ENCODE measurements around the gene ZNF408.
"Not testable (repeated sequence)": the region's sequence is repeated elsewhere in the genome, so short reads cannot be mapped to it uniquely, and the experiment has no call there.

ZNF408 gene

DNA sequence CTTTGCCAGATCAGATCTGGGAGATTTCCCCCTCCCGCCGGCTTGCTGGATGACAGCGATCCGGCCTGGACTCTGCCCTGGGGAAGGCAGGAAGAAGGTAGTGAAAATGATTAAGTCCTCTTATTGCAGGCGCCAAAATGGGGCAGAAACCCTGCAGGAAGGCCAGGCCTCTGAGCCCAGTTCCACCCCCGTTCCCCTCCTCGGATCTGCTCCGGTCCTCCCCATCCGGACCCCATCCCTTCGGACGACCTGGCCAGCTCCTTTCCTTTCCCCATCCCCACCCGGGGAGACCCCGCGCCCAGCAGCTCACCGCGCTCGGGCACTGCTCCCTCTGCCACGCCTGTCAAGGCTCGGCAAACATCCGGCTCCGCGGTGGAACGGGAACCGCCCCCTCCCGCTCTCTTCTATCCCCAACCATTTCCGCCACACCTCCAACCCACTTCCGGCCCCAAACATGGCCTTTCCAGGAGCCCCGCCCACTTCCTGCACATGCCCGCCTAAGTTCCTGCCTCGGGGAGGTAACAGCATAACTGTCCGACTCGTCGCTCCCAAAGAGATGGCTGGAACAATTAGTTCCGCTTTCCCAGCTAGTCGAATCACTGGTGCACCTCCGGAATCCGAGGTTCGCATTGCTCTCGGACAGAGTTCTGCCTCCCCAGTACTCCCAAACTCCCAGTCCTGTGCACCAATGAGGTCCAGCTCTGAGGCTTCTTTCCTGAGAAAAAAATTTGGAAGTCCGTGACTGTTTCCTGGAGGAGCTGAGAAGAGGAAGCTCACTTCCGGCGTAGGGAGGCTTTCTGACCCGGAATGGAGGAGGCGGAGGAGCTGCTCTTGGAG lies at the start of gene ZNF408, which contains the start of gene ARHGAP1:
Gene ZNF408 (plus strand): TSS at position 791 of the 837 bp plus-strand sequence. CDS start 17 bp downstream, at position 808.
Gene ARHGAP1 (minus strand): TSS at position 379 of the 837 bp plus-strand sequence. CDS start 4,512 bp downstream, outside the sequence.
- peak; percentile 99 for DNase-seq

DNA sequence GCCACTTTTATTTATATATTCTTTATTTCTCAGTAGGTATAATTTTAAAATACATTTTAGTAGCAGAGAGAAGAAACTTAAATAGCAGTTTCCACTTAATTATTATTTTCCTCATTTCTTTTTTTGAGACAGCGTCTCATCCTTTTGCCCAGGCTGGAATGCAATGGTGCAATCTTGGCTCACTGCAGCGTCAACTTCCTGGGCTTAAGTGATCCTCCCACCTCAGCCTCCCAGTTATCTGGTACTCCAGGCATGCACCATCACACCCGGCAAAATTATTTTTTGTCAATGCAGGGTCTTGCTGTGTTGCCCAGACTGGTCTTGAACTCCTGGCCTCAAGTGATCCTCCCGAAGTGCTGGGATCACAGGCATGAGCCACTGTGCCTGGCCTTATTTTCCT lies 45.2 kb upstream of the ZNF408 start:
- no peak for DNase-seq

DNA sequence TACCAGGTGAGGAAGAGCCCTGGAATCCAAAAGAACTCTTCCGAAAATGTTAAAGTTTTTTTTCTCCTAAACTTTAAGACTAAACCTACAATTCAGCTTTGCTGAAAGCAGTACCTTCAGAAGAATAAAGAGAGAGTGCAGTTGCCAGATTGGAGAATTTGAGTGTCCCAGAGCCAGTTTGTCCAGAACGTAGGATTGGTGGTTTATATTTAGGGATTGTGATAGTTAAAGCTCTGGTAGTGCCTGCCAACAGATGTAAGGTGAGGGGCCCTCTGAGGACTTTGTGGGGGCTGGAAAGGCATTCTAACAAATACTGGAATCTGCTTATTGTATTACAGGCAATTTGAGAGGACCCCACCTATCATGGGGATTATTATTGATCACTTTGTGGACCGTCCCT lies 43.6 kb upstream of the ZNF408 start:
- DNase-seq: no peak

DNA sequence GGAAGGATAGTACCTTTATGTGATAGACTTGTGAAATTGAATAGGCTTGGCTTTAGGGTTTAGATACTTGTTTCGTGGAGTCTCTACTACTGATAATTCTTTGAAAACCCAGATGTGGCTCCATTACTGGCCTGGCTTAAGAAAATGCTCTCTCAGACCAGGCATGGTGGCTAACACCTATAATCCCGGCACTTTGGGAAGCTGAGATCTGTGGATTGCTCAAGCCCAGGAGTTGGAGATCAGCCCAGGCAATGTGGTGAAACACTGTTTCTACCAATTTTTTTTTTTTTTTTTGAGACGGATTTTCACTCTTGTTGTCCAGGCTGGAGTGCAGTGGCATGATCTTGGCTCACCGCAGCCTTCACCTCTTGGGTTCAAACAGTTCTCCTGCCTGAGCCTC lies 42.6 kb upstream of the ZNF408 start:
- no peak for DNase-seq

DNA sequence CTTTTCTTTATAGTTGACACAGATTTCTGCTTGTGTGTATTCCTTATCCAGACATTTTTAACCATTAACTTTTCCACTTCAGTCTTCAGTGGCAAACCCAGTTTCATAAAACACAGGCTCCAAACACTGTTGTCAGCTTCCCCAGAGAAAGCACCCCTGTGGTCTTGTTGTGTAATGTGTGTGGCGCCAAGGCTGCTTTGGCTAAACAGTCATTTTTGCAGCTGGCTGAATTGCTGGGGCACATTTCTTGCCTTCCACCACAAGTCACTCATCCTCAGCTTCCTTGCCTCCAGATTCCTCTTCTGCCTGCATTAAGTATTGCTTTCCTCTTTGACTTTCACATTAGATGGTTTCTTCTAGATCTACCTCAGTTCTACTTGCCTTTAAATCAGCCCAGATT lies 40.9 kb upstream of the ZNF408 start:
- no peak for DNase-seq

DNA sequence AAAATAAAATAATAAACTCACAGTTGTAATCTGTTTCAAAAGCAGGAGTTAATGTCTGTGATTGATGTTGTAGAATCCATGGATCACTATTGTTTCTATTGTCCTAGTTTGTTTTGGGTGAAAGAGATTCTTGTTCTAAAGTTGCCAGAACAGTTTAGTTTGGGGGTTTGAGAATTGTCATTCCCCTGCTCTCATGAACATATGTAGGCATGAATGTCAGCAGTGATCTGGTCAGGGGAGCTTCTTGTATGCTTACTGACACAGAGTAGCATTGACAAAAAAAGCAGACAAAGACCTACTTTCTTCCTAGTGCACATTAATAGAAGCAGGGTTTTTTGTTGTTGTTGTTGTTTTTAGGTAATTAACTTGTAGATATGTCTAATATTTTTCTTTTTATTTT lies 39.0 kb upstream of the ZNF408 start:
- DNase-seq: no peak

DNA sequence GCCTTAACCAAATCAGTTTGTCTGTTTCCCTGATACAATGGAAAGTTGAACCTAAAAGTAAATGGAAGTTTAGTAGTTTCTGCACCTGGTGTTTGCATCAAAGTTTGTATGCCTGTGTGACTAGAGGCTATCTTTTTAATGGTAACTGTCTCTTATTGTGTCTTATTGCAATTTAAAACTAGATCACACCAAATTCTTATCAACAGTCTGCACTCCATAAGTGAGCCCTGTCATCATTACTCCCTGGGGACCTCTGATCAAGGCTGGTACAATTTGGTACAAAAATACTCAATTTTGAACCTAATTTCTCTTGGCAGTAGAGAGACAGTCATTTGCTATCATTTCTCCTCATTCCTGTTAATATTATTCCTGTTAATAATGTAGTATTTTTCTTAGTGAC lies 38.5 kb upstream of the ZNF408 start:
- DNase-seq: no peak

DNA sequence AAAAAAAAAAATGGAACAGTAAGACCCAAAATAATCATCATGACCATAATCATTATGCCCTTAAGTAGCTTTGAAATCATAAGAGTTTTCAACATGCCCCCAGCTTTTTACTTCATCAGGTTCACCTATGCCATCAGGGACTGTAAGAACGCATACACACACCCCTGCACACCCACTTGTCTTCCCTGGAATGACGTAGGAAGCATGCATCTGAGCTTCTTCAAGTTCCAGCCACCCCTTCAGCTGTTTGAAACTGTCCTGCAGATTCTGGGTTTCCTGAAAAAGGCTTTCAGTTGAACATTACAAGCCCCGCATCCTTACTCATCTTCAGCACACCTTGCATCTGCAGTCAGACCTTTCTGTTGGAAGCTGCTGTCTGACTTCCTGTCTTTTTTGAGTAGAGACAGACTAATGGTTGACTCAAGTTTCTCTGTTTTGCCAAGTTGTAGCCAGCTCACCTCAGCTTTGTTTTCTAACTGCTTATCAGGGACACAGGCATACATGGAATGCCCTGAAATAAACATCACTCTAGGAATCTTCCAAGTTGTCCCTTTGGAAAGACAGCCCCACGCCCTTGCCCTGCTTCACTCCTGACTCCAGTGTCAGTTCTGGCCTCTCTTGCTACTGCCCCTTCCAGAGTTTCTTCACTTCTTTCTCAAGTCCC lies 37.4 kb upstream of the ZNF408 start:
- DNase-seq: no peak

DNA sequence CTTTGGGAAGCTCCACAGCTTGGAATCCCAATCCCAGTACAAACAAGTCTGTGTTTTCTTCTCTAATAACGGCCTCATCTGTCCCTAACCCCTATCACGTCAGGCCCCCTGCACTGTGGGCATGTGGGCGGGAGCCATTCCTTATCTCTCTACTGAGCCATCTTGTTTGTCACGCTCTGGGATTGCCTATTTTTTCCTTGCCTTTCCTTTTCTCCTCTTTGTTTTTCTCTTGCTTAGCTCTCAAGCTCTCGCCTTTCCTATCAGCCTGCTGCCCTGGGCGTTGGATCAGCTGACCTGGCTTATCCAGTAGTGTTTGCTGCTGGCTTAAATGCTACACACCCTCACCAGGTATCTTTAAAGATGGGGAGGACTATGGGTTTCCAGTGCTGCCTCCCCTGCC lies 36.2 kb upstream of the ZNF408 start:
- DNase-seq: no peak

DNA sequence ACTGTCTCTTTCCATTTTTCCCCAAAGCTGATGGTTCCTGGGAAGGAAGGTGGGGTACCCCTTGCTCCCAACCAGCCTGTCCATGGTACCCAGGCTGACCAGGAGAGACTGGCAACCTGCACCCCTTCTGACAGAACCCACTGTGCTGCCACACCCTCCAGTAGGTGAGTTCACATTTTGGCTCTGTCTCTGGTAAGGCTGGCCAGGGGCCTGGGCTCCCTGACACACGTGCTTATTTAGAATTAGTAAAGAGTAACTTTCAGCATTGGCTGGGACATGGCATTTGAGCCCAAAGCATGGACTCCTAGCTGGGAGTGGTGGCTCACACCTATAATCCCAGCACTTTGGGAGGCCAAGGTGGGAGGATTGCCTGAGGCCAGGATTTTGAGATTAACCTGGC lies 35.5 kb upstream of the ZNF408 start:
- DNase-seq: no peak

DNA sequence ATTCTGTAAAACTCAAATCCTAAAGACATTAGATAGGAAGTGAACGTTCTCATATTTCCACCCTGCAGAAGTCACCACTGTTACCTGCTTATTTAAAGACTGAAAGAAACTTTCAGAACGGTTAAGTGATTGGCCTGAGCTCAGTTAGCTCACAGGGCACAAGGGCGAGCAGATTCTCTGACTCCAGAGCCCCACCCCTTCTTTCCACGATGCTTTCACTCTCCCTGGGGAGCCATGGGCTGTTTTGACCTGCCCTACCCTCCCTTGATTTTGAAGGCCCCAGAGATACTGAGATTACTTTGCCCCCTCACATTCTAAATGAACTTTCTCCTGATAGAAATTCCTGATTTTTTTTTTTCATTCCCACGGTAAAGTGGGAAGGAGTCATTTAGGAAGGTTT lies 34.3 kb upstream of the ZNF408 start:
- DNase-seq: no peak

DNA sequence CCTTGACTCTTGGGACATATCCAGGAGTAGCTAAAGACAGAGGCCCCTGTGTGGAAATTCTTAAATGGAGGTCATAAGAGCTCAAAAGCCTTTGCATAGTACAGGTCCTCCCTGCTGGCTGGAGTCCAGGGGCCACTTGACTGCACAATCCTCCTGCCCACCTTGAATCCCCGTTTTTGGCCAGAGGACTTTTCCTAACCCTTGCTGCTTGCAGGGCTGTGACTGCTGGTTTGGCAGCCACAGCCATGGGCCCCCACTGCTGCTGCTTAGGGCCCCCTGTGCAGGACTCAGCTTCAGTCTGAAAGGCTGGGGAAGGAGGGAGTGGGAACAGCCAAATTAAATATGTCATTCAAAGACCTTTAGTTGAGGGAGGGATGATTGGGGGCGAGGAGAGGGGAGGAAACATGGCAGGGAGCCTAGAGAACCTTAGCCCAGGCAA lies 33.8 kb upstream of the ZNF408 start:
- no peak for DNase-seq

DNA sequence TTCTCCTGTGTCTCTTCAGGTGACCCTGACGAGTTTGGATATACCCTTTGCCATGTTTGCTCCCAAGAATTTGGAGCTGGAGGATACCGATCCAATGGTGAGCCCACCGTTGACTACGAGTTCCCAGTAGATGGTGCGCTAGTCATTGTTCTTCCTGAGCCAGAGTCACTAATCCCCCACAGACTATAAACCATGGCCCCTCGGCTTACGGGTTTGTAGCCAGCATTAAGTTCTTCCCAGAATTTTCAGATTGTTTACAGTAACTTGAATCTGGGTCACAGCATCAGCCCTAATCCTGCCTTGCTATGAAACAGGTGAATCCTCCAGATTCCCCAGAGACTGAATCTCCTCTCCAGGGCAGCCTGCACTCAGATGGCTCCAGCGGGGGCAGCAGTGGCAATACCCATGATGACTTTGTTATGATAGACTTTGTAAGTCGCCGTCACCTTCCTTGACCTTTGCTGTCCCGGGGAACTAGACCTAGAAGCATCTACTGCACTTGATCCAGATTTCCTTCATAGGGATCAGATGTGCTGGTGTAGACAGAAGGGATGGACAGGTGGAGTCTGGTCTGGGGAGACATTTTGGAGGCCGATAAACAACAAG lies 32.2 kb upstream of the ZNF408 start:
- no peak for DNase-seq

DNA sequence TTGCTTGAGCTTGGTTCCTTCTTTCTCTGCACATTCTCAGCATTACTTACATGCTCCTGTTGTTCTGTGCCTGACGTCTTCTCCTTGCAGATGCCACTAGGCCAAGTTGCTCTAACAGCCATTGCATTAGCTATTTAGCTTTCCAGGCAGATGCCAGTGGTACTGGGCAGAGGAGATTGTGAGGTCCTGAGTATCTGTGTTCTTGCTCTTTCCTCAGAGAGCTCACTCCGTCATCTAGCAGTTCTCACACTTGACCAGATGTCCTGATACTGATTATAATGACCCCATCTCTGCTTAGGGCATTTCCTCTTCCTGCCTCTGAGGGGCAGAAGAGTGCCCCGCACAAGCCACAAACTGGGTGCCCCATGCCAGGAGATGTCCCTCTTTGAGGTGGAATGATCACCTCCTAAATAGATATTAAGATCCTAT lies 31.1 kb upstream of the ZNF408 start:
- no peak for DNase-seq

DNA sequence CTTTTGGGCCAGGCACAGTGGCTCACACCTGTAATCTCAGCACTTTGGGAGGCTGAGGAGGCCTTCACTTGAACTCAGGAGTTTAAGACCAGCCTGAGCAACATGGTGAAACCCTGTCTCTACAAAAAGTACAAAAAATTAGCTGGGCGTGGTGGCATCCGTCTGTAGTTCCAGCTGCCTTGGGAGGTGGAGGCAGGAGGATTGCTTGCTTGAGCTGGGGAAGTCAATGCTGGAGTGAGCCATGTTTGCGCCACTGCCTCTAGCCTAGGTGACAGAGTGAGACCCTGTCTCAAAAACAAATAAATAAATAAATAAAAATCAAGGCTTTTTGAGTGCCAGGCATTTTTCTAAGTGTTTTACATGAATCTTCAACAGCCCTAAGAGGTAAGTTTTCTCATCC lies 30.3 kb upstream of the ZNF408 start:
- DNase-seq: not testable (repeated sequence)

DNA sequence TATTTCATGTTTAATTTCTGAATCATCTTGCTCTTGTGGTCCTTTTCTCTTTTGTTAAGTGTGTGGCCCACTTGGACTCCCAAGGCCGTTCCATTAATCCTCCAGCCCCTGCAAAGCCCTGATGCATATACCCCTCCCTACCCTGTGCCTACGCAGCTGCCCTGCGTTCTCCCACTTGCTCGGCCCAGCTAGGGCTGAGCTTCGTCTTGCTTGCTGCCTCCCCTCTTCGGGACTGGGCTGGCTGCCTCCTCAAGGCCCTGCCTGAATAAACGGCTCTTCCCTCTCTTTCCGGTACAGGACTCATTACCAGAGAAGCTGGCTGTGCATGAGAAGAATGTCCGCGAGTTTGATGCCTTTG lies 28.9 kb upstream of the ZNF408 start:
- no peak for DNase-seq

DNA sequence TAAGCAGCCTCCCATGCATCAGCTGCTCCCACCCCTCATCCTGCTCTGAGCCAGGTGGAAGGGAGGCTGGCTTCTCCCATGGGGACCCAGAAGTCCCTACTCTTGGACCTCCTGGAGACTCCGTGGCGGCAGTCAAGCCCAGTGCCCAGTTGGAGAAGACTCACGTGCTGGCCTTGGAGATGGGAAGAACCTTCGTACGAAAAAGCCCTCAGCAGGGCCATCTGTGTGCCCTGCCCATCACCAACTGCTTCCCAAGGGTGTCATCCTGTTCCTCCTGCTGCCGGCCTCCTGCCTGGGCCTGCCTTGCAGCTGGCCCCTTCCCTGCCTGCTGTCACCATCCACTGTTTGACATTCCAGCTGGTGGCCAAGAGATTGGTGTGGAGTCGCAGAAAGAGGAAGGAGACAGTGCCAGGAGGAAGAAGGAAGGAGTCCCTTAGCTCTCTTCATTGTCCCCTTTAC lies 28.4 kb upstream of the ZNF408 start:
- DNase-seq: no peak

DNA sequence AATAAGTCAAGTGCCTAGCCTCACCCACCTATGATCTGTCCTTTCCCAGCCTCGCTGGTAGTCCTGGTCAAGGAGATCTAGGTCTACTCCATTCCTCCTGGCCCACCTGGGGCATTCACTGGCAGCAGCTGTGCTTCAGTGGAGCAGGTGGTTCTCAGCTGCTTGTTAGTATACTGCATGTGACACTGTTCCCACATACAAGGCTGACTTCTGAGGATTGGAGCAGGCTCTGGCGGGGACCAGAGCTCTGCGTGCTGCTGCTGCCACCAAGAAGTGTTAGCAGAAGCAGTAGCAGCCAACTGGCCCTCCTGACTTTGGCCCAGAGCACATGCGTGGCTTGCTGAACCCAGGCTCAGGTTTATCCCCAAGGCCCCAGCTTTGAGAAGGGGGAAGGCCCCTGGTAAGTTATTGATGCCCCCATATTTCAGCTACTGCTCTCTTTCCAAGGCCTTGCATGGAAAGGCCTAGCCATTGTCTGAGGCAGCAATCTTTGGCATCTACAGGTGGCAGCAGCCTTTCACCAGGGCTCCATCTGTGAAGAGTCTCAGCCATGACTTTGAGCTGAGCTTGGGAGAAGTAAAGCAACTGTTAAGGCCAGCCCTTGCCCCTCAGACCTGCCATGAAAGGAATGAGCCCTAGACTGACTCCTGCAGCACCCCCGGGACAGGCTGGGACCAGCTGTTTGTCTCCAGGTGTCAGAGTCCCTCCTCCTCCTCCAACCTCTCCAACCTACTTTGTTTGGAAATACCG lies 26.9 kb upstream of the ZNF408 start:
- DNase-seq: no peak

DNA sequence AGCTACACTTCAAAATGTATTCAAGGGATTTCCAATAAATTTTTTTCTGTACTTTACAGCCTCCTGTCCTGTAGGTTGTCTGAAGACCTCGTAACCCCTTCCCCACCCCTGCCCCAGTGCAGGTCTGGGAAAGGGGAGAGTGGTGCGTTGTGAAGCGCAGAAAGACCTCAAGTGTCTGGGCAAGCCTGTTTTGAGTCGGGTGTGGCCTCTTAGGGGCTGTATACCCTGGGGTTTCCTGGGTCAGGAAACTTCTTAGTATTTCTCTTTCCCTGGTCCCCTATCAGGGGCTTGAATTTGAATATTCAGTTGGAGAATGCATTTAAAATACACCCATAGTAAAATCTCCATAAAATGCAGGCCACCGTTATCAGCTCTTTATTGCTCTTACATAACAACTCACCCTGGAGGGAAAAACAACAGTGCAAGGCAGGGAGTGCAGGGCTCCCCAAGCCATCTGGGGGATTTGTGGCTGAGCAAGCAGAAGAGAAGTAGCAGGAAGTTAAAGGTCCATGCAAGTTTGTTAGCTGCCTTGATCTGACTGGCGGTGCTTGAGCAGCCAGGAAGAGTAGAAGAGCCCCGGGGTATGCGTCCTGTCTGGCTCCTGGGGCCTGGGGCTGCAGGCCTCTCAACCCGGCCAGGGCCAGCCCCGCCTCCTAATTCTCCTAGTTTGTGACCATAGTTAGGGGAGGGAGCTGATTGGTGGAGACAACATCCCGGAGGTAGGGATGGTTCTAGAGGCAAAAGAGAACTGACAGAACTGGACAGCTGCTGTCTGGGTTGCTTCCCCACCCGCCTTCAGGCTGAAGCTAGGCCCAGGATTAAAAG lies 26.2 kb upstream of the ZNF408 start:
- DNase-seq: no peak

DNA sequence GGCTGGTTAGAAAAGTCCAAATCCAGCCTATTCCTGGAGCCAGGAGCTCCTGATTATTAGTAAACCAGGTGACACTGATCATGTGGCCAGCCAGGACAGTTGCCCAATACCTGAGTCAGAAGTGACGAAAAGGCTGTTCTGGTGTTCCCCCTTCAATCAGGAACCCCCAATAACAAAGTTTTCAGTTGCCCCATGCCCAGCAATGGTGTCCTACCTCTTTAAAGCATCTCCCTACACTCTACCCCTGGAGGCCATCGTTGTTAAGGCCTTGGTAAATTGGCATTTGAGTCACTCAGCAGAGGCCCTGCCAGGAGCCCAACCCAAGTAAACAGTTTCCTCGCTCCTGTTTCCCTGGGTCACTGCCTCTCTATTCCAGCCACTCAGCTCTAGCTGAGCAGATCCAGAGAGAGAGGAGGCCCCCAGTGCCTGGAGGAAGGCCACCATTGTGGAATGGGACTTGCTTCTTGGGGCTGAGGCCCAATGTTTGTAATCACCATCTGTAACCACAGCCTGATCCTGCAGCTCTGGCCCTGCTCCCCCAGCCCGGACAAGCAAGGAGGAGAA lies 25.5 kb upstream of the ZNF408 start:
- no peak for DNase-seq

DNA sequence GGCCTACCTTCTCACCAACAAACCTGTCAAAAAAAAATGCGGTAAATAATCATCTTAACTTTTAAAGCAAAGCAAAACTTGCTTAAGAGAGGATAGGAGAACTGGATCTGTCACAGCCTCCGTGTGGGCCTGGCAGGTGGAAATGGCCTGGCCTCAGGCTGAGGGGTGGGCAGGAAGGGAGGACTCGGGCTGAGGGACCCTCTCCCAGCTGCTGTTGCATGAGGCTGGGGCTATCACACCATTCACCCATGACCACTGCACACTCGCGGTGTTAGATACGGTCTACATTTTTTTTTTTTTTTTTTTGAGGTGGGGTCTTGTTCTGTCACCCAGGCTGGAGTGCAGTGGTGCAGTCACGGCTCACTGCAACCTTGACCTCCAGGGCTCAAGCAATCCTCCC lies 24.9 kb upstream of the ZNF408 start:
- DNase-seq: no peak

Data from stimulated activated naive CD4-positive, alpha-beta T cell treated with Interleukin-2 at 50 U/mL for 16 hours (primary cell).